IPS-18a (cell line): ENCODE data around the gene NDUFV3.

ENCODE experiments used
- H3K27ac ChIP-seq: one replicate; pipeline ENCODE4 v1.5.1; 2013; ENCODE audit warnings: low read length
- H3K27me3 ChIP-seq: one replicate; pipeline ENCODE4 v1.6.1; 2013; ENCODE audit warnings: mild to moderate bottlenecking, low read length; ENCODE audit not compliant: control insufficient read depth, insufficient read depth
- H3K36me3 ChIP-seq: one replicate; pipeline ENCODE4 v1.6.1; 2013; ENCODE audit warnings: low read depth, low read length; ENCODE audit not compliant: control insufficient read depth
- H3K4me1 ChIP-seq: one replicate; pipeline ENCODE4 v1.6.1; 2013; ENCODE audit warnings: low read depth, low read length; ENCODE audit not compliant: control insufficient read depth
- H3K4me3 ChIP-seq: one replicate; pipeline ENCODE4 v1.5.1; 2013; ENCODE audit warnings: low read length
- H3K9ac ChIP-seq: one replicate; pipeline ENCODE4 v1.6.1; 2013; ENCODE audit warnings: mild to moderate bottlenecking, low read length, moderate library complexity
- H3K9me3 ChIP-seq: one replicate; pipeline ENCODE4 v1.6.1; 2013; ENCODE audit warnings: low read depth, low read length; ENCODE audit not compliant: control insufficient read depth

The NDUFV3 gene

GRCh38 chr21:42859891-42860230 lies 33.2 kb upstream of the NDUFV3 start:
- H3K4me1 ChIP-seq: no peaks in the 10 kb centered on the region
- H3K36me3 ChIP-seq: peaks cover 77% of the 10 kb centered on the region
- H3K27ac ChIP-seq: no peak overlapping the region

GRCh38 chr21:42860345-42860744 lies 32.8 kb upstream of the NDUFV3 start:
- no peak overlapping the region for H3K27ac ChIP-seq
- H3K36me3 ChIP-seq: peaks cover 74% of the 10 kb centered on the region
- H3K27me3 ChIP-seq: no peaks in the 10 kb centered on the region
- no peak overlapping the region for H3K4me3 ChIP-seq
- H3K9ac ChIP-seq: no peak overlapping the region
- H3K9me3 ChIP-seq: no peaks in the 10 kb centered on the region
- H3K4me1 ChIP-seq: no peaks in the 10 kb centered on the region

More at GRCh38 chr21:42859891-42860230, 33.2 kb upstream of the NDUFV3 start:
- H3K27me3 ChIP-seq: no peaks in the 10 kb centered on the region
- H3K9me3 ChIP-seq: no peaks in the 10 kb centered on the region
- no peak overlapping the region for H3K4me3 ChIP-seq
- no peak overlapping the region for H3K9ac ChIP-seq

- no peaks in the 10 kb centered on the region for H3K9me3 ChIP-seq
- H3K4me3 ChIP-seq: no peak overlapping the region
- peaks cover 68% of the 10 kb centered on the region for H3K36me3 ChIP-seq
Observed at GRCh38 chr21:42861311-42861847, 31.7 kb upstream of the NDUFV3 start.

GRCh38 chr21:42861848-42862400 lies 31.2 kb upstream of the NDUFV3 start:
- H3K27ac ChIP-seq: no peak overlapping the region
- no peak overlapping the region for H3K9ac ChIP-seq
- H3K4me3 ChIP-seq: no peak overlapping the region
- no peaks in the 10 kb centered on the region for H3K27me3 ChIP-seq
- H3K4me1 ChIP-seq: no peaks in the 10 kb centered on the region
- peaks cover 66% of the 10 kb centered on the region for H3K36me3 ChIP-seq
- H3K9me3 ChIP-seq: no peaks in the 10 kb centered on the region

More at GRCh38 chr21:42861311-42861847, 31.7 kb upstream of the NDUFV3 start:
- no peak overlapping the region for H3K27ac ChIP-seq
- H3K9ac ChIP-seq: no peak overlapping the region
- no peaks in the 10 kb centered on the region for H3K27me3 ChIP-seq
- H3K4me1 ChIP-seq: no peaks in the 10 kb centered on the region

- Histone ChIP-seq H3K27ac (no peak overlapping the region), H3K9me3 (no peaks in the 10 kb centered on the region), H3K27me3 (no peaks in the 10 kb centered on the region), H3K4me3 (no peak overlapping the region), H3K36me3 (peaks cover 67% of the 10 kb centered on the region), H3K9ac (no peak overlapping the region), H3K4me1 (no peaks in the 10 kb centered on the region)
Observed at GRCh38 chr21:42862774-42863503, 30.2 kb upstream of the NDUFV3 start.

- no peaks in the 10 kb centered on the region for H3K4me1 ChIP-seq
- H3K9me3 ChIP-seq: no peaks in the 10 kb centered on the region
- H3K36me3 ChIP-seq: peaks cover 67% of the 10 kb centered on the region
Observed at GRCh38 chr21:42863504-42863870, 29.6 kb upstream of the NDUFV3 start.

GRCh38 chr21:42864286-42864685 lies 28.8 kb upstream of the NDUFV3 start:
- Histone ChIP-seq H3K4me1 (no peaks in the 10 kb centered on the region), H3K9ac (no peak overlapping the region), H3K36me3 (peaks cover 67% of the 10 kb centered on the region), H3K4me3 (no peak overlapping the region), H3K27me3 (no peaks in the 10 kb centered on the region), H3K27ac (no peak overlapping the region), H3K9me3 (no peaks in the 10 kb centered on the region)

More at GRCh38 chr21:42863504-42863870, 29.6 kb upstream of the NDUFV3 start:
- H3K9ac ChIP-seq: no peak overlapping the region
- H3K27me3 ChIP-seq: no peaks in the 10 kb centered on the region
- no peak overlapping the region for H3K27ac ChIP-seq
- H3K4me3 ChIP-seq: no peak overlapping the region

GRCh38 chr21:42864815-42865775 lies 28.0 kb upstream of the NDUFV3 start:
- peaks cover 68% of the 10 kb centered on the region for H3K36me3 ChIP-seq
- no peak overlapping the region for H3K9ac ChIP-seq
- no peak overlapping the region for H3K27ac ChIP-seq
- no peaks in the 10 kb centered on the region for H3K27me3 ChIP-seq
- no peaks in the 10 kb centered on the region for H3K4me1 ChIP-seq
- H3K4me3 ChIP-seq: no peak overlapping the region
- no peaks in the 10 kb centered on the region for H3K9me3 ChIP-seq

- H3K36me3 ChIP-seq: peaks cover 64% of the 10 kb centered on the region
- no peaks in the 10 kb centered on the region for H3K4me1 ChIP-seq
- H3K4me3 ChIP-seq: no peak overlapping the region
- H3K27ac ChIP-seq: no peak overlapping the region
- no peak overlapping the region for H3K9ac ChIP-seq
- no peaks in the 10 kb centered on the region for H3K9me3 ChIP-seq
- no peaks in the 10 kb centered on the region for H3K27me3 ChIP-seq
Observed at GRCh38 chr21:42865776-42866160, 27.3 kb upstream of the NDUFV3 start.

GRCh38 chr21:42868196-42868595 lies 24.9 kb upstream of the NDUFV3 start:
- no peak overlapping the region for H3K27ac ChIP-seq
- H3K36me3 ChIP-seq: peaks cover 69% of the 10 kb centered on the region
- no peak overlapping the region for H3K9ac ChIP-seq

GRCh38 chr21:42873096-42873495 lies 20.0 kb upstream of the NDUFV3 start:
- Histone ChIP-seq H3K4me1 (peaks cover 2% of the 10 kb centered on the region), H3K27ac (no peak overlapping the region), H3K36me3 (peaks cover 61% of the 10 kb centered on the region), H3K4me3 (no peak overlapping the region), H3K27me3 (no peaks in the 10 kb centered on the region), H3K9me3 (no peaks in the 10 kb centered on the region), H3K9ac (no peak overlapping the region)

More at GRCh38 chr21:42868196-42868595, 24.9 kb upstream of the NDUFV3 start:
- Histone ChIP-seq H3K4me3 (no peak overlapping the region), H3K27me3 (no peaks in the 10 kb centered on the region), H3K9me3 (no peaks in the 10 kb centered on the region), H3K4me1 (no peaks in the 10 kb centered on the region)
